Heart left ventricle (tissue), 16 donors: ENCODE measurements around the gene NABP2. TPM values are rescaled to one million over a fixed set of nuclear protein-coding genes. Genes with fewer than 3 reads are reported as not detected.

Experiments used
- ATAC-seq, 4 donors: fragments of 200-7000 bp; cut with Tn5 transposase; one replicate each; pipeline ENCODE4 v1.9.1; 2020 to 2022; ENCODE audit warnings: moderate library complexity in 4 of 4, mild to moderate bottlenecking in 3 of 4, moderate number of reproducible peaks in 1 of 4
- DNase-seq, 5 donors: peaks; one replicate each; pipeline ENCODE4 v3.0.0-alpha.2; 2020
- H3K27ac ChIP-seq, 12 donors: fragments of 200-600 bp; sonication (generic) in 4 of 12; one replicate each; pipeline versions ENCODE4 v1.5.0 to v1.8.0; 2016 to 2022; ENCODE audit warnings: mild to moderate bottlenecking in 2 of 12
- H3K27me3 ChIP-seq, 9 donors: fragments of 200-600 bp; sonication (generic) in 2 of 9; one replicate each; pipeline versions ENCODE4 v1.5.1 to v1.8.0; 2016 to 2022; ENCODE audit warnings: mild to moderate bottlenecking in 3 of 9
- H3K36me3 ChIP-seq, 9 donors: fragments of 200-600 bp; sonication (generic) in 2 of 9; one replicate each; pipeline versions ENCODE4 v1.5.0 to v1.8.0; 2018 to 2022; ENCODE audit warnings: mild to moderate bottlenecking in 2 of 9
- H3K4me1 ChIP-seq, 12 donors: fragments of 200-600 bp; sonication (generic) in 4 of 12; one replicate each; pipeline versions ENCODE4 v1.5.0 to v1.8.0; 2016 to 2022; ENCODE audit warnings: mild to moderate bottlenecking in 3 of 12
- H3K4me3 ChIP-seq, 12 donors: fragments of 200-600 bp; sonication (generic) in 4 of 12; one replicate each; pipeline versions ENCODE4 v1.5.0 to v1.8.0; 2017 to 2022; ENCODE audit warnings: mild to moderate bottlenecking in 9 of 12, moderate library complexity in 4 of 12
- H3K9me3 ChIP-seq, 12 donors: fragments of 200-600 bp; sonication (generic) in 4 of 12; one replicate each; pipeline versions ENCODE4 v1.5.0 to v1.8.0; 2016 to 2022; ENCODE audit warnings: mild to moderate bottlenecking in 1 of 12
- CTCF ChIP-seq, 12 donors: fragments of 200-600 bp; sonication (generic) in 4 of 12; IDR thresholded peaks; one replicate each; pipeline versions ENCODE4 v1.5.0 to v1.8.0; 2018 to 2022; ENCODE audit warnings: antibody characterized with exemption in 12 of 12, mild to moderate bottlenecking in 5 of 12
- POLR2A ChIP-seq, 2 donors: fragments of 450-650 bp; IDR thresholded peaks; one replicate each; pipeline ENCODE4 v1.6.1; 2017; ENCODE audit warnings: antibody characterized with exemption in 2 of 2, mild to moderate bottlenecking in 2 of 2, moderate library complexity in 2 of 2
- WGBS, 4 donors: extraction: QIAGEN DNeasy Blood & Tissue Kit in 2 of 4; methylation state at CpG; one replicate each; pipeline versions ENCODE4 v1.1.5 to v1.1.7; 2013 to 2018; 5-methylcytosine and 5-hydroxymethylcytosine counted together
- intact Hi-C, 10 donors: fragments of 100-400 bp; cut with DNase I; formaldehyde crosslinking; loops; one replicate each; pipeline versions ENCODE4 v1.11.1 to v1.14.2; 2022
- polyA plus RNA-seq, 2 donors: library from polyadenylated mRNA; stranded (reverse); fragments of 200-250 nt; gene quantifications; one replicate each; pipeline ENCODE4 v1.2.3, GENCODE V29; 2013
- total RNA-seq, 9 donors: library from RNA; depleted of rRNA in 2 of 9; stranded (reverse); fragments of >200 nt in 2 of 9; fragmentation: NEBNext Ultra II Directional in 3 of 9; extraction: Animal tissue kit (Norgen Biotek cat#: 25700) in 3 of 9; gene quantifications; one replicate each; pipeline versions ENCODE4 v1.1.0 to v1.2.4, GENCODE V29; 2016 to 2023
- donor health status: ischemic (EF 13 %, LVEDD 7.1; RV severe dilation, severe dysfunction).
- donor health status: healthy with polysubstance abuse.
- donor health status: DM: no; HTN: yes; CAD: no.
- donor health status: DM: no; HTN: no; CAD: no.
- donor health status: ischemic (EF 25% LVEDD 6.9; RV normal size, moderate dysfunction).
- donor health status: ischemic (EF 25% LVEDD 5.7; RV mildly dilated, moderate dysfunction).
- donor health status: healthy.
- donor health status: DM: yes; HTN: yes; CAD: no.
- donor health status: ischemic (EF 35%, LVEDD 5.7; RV mildly dilated, moderate dysfunction).
- donor health status: nonischemic (EF 11% LVEDD 7.7; RV severe dilation, severe dysfunction).
- donor health status: DM: yes; HTN: yes; CAD: no.
- donor health status: PGD.
- donor health status: ischemic (EF 29% LVEDD 5.4; RV normal size, mild dysfunction).
- donor health status: nonischemic (EF 23%, LVEDD 6.1; RV moderate dilation, normal function).

NABP2 gene
- total and polyA plus RNA-seq, 11 donors = 14.8 to 30.1 (median 20.7) TPM

GRCh38 chr12:56258068-56258819 is 34.1 kb downstream of the NABP2 start, which contains the start of gene ANKRD52:
Gene ANKRD52 (minus strand): TSS chr12:56258384. CDS start chr12:56258269, 115 bp downstream.
- H3K4me1 ChIP-seq = peaks cover 5 to 29% (median 23%) of the 10 kb centered on the region in 12 donors
- DNase-seq (peak; percentile 76 to 90 (median 83)), ATAC-seq (peak; percentile 65 to 97 (median 93))
- H3K27me3 ChIP-seq = no peaks in the 10 kb centered on the region
- intact Hi-C loops = loop anchor here in 6 of 10 donors (2.0 to 5.0 kb wide), 3 partner anchors 33 to 65 kb away; partner anchors contain the start of genes NABP2 (in 6 of the 6) and RNF41 (in 4 of the 6)
- no peaks in the 10 kb centered on the region for H3K9me3 ChIP-seq
- TF ChIP-seq CTCF (IDR thresholded peaks at IDR 0.05) = peak in 11 of 12 donors; percentile 43 to 94 (median 83)
- peak in 1 of 2 donors; percentile 35 for TF ChIP-seq POLR2A (IDR thresholded peaks at IDR 0.05)
- H3K36me3 ChIP-seq = peaks cover 0 to 38% (median 32%) of the 10 kb centered on the region in 9 donors
- peak within 1 kb of the TSS; percentile 60 to 99 (median 96) for H3K4me3 ChIP-seq
- H3K27ac ChIP-seq = peak within 1 kb of the TSS; percentile 51 to 97 (median 90)
- WGBS, 4 donors = 0 to 1% (median 0%) methylated on average over 15 to 78 of the region's 78 CpGs

- Histone ChIP-seq H3K9me3 (no peaks in the 10 kb centered on the region), H3K4me1 (peaks cover 5 to 29% (median 23%) of the 10 kb centered on the region in 12 donors), H3K4me3 (peak overlapping the region; percentile 60 to 99 (median 96)), H3K27ac (peak overlapping the region; percentile 51 to 97 (median 90)), H3K36me3 (peaks cover 0 to 32% (median 27%) of the 10 kb centered on the region in 9 donors), H3K27me3 (no peaks in the 10 kb centered on the region)
- DNase-seq (no peak), ATAC-seq (no peak)
- intact Hi-C loops = loop anchor here in 6 of 10 donors (2.0 to 5.0 kb wide), 3 partner anchors 34 to 66 kb away; partner anchors contain the start of genes NABP2 (in 6 of the 6) and RNF41 (in 4 of the 6)
- TF ChIP-seq CTCF (IDR thresholded peaks at IDR 0.05) (no peak), POLR2A (IDR thresholded peaks at IDR 0.05) (no peak)
- 16 to 22% (median 17%) methylated on average over 9 of the region's 9 CpGs for WGBS, 4 donors
Measured at GRCh38 chr12:56258820-56259183, 34.7 kb downstream of the NABP2 start.

- ATAC-seq (no peak), DNase-seq (no peak)
- H3K4me1 ChIP-seq = peaks cover 5 to 29% (median 23%) of the 10 kb centered on the region in 12 donors
- TF ChIP-seq POLR2A (IDR thresholded peaks at IDR 0.05) = no peak
- no peak overlapping the region for H3K4me3 ChIP-seq
- H3K36me3 ChIP-seq = peaks cover 0 to 17% (median 11%) of the 10 kb centered on the region in 9 donors
- 92 to 96% (median 95%) methylated on average over 8 of the region's 8 CpGs for WGBS, 4 donors
- no peak overlapping the region for H3K27ac ChIP-seq
- no peaks in the 10 kb centered on the region for H3K9me3 ChIP-seq
- H3K27me3 ChIP-seq = no peaks in the 10 kb centered on the region
- intact Hi-C loops = no loop called here
Measured at GRCh38 chr12:56260380-56260779, 36.2 kb downstream of the NABP2 start.

- H3K4me1 ChIP-seq = peaks cover 5 to 31% (median 24%) of the 10 kb centered on the region in 12 donors
- no peak overlapping the region for H3K27ac ChIP-seq
- H3K9me3 ChIP-seq = no peaks in the 10 kb centered on the region
- no peak for ATAC-seq
- H3K36me3 ChIP-seq = peaks cover 0 to 11% (median 5%) of the 10 kb centered on the region in 9 donors
- 49 to 71% (median 55%) methylated on average over 3 of the region's 3 CpGs for WGBS, 4 donors
- H3K4me3 ChIP-seq = no peak overlapping the region
- no peaks in the 10 kb centered on the region for H3K27me3 ChIP-seq
- DNase-seq = no peak
- TF ChIP-seq POLR2A (IDR thresholded peaks at IDR 0.05) = no peak
- no peak for TF ChIP-seq CTCF (IDR thresholded peaks at IDR 0.05)
- intact Hi-C loops = no loop called here
Measured at GRCh38 chr12:56260921-56261320, 36.8 kb downstream of the NABP2 start.
